Measurements from ENCODE around the gene MSTN. TPM values are rescaled to one million over a fixed set of nuclear protein-coding genes. Genes with fewer than 3 reads are reported as not detected.
A peak's percentile ranks its signal among the peaks of the same experiment; 100 is the strongest.

MSTN gene
- total RNA-seq, 2 experiments from 2014 or later: not detected

DNA sequence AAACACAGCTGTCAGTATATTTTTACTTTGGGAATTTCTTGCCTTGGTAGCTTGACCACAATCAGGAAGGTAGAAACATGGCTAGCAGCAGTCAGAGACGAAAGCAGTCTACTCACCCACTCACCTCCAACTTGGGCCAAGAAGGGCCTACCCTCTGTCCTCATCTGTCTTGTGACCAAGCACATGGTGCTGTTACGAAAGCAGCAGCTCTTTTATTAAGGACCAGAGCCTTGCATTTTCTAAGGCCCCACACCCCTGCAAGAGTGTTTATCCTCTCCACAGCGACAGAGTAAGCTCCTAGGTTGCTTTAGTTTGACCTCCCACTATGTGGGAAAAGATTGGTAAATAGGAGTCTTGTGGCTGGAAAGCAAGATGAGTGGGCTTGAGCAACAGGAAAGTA lies 31.3 kb upstream of the MSTN start:
- Mint-ChIP-seq H3K4me3 (no peak overlapping the region), H3K4me1 (ENCODE audit: low read depth) (no peaks in the 10 kb centered on the region), H3K27ac (no peak overlapping the region), H3K9me3 (no peaks in the 10 kb centered on the region), H3K27me3 (no peaks in the 10 kb centered on the region), H3K36me3 (ENCODE audit: low read depth) (no peaks in the 10 kb centered on the region)
- H3K4me1 ChIP-seq (ENCODE audit: insufficient read depth, low read length): no peaks in the 10 kb centered on the region
- ChIA-PET CTCF (no interaction called here), POLR2A (no interaction called here)
- H3K9me3 ChIP-seq (ENCODE audit: control insufficient read depth in 1 of 2, insufficient read depth in 1 of 2, low read length in 2 of 2): no peaks in the 10 kb centered on the region
- TF ChIP-seq CTCF (IDR thresholded peaks at IDR 0.05): no peak
- no peaks in the 10 kb centered on the region for H3K27me3 ChIP-seq (ENCODE audit: control insufficient read depth in 1 of 2, insufficient read depth in 2 of 2, low read length in 2 of 2)
- intact Hi-C loops (cut with DNase I, micrococcal nuclease): no loop called here
- no peak overlapping the region for H3K4me3 ChIP-seq (ENCODE audit: low read length)
- H3K27ac ChIP-seq (ENCODE audit: low read depth in 1 of 2, low read length in 2 of 2): no peak overlapping the region
- ATAC-seq (ENCODE audit: poor library complexity): no peak
- no peaks in the 10 kb centered on the region for H3K36me3 ChIP-seq (ENCODE audit: insufficient read depth, low read length)
- DNase-seq: no peak

GRCh38 chr2:190090148-190090547 lies 27.6 kb upstream of the MSTN start:
- POLR2A ChIA-PET: no interaction called here
- H3K27ac ChIP-seq (ENCODE audit: low read depth in 1 of 2, low read length in 2 of 2): no peak overlapping the region
- Mint-ChIP-seq H3K4me3 (no peak overlapping the region), H3K4me1 (ENCODE audit: low read depth) (no peaks in the 10 kb centered on the region), H3K9me3 (no peaks in the 10 kb centered on the region), H3K27ac (no peak overlapping the region), H3K36me3 (ENCODE audit: low read depth) (no peaks in the 10 kb centered on the region), H3K27me3 (no peaks in the 10 kb centered on the region)
- no peak for TF ChIP-seq CTCF (IDR thresholded peaks at IDR 0.05)
- CTCF ChIA-PET: no interaction called here
- ATAC-seq (ENCODE audit: poor library complexity) (no peak), DNase-seq (no peak)
- no peaks in the 10 kb centered on the region for H3K36me3 ChIP-seq (ENCODE audit: insufficient read depth, low read length)
- H3K9me3 ChIP-seq (ENCODE audit: control insufficient read depth in 1 of 2, insufficient read depth in 1 of 2, low read length in 2 of 2): no peaks in the 10 kb centered on the region
- intact Hi-C loops (cut with DNase I, micrococcal nuclease): no loop called here
- no peaks in the 10 kb centered on the region for H3K4me1 ChIP-seq (ENCODE audit: insufficient read depth, low read length)
- no peak overlapping the region for H3K4me3 ChIP-seq (ENCODE audit: low read length)
- H3K27me3 ChIP-seq (ENCODE audit: control insufficient read depth in 1 of 2, insufficient read depth in 2 of 2, low read length in 2 of 2): no peaks in the 10 kb centered on the region

- H3K27ac Mint-ChIP-seq: no peak overlapping the region
- CTCF ChIA-PET: interaction anchor here (0.6 to 1.1 kb wide), 3 partner anchors 18 to 715 kb away, joined by 3 read pairs; no protein-coding TSS in a partner anchor
Measured at GRCh38 chr2:190088917-190089316, 26.4 kb upstream of the MSTN start.

More at GRCh38 chr2:190088917-190089316, 26.4 kb upstream of the MSTN start:
- Mint-ChIP-seq H3K4me3 (no peak overlapping the region), H3K4me1 (ENCODE audit: low read depth) (no peaks in the 10 kb centered on the region), H3K9me3 (no peaks in the 10 kb centered on the region), H3K27me3 (no peaks in the 10 kb centered on the region), H3K36me3 (ENCODE audit: low read depth) (no peaks in the 10 kb centered on the region)
- ATAC-seq (ENCODE audit: poor library complexity) (peak; percentile 56), DNase-seq (peak in 11 of 14 experiments; percentile 3 to 72 (median 13))
- no peaks in the 10 kb centered on the region for H3K9me3 ChIP-seq (ENCODE audit: control insufficient read depth in 1 of 2, insufficient read depth in 1 of 2, low read length in 2 of 2)
- POLR2A ChIA-PET: no interaction called here
- H3K4me3 ChIP-seq (ENCODE audit: low read length): no peak overlapping the region
- no peaks in the 10 kb centered on the region for H3K36me3 ChIP-seq (ENCODE audit: insufficient read depth, low read length)
- intact Hi-C loops (cut with DNase I, micrococcal nuclease): loop anchor here (1.0 to 5.0 kb wide), 6 partner anchors 190 to 943 kb away; no protein-coding TSS in a partner anchor
- peak; percentile 63 for TF ChIP-seq CTCF (IDR thresholded peaks at IDR 0.05)
- peaks cover 0 to 3% of the 10 kb centered on the region in 2 experiments for H3K27me3 ChIP-seq (ENCODE audit: control insufficient read depth in 1 of 2, insufficient read depth in 2 of 2, low read length in 2 of 2)
- H3K4me1 ChIP-seq (ENCODE audit: insufficient read depth, low read length): no peaks in the 10 kb centered on the region
- H3K27ac ChIP-seq (ENCODE audit: low read depth in 1 of 2, low read length in 2 of 2): no peak overlapping the region
